ENCODE data around the gene LTC4S. TPM values are rescaled to one million over a fixed set of nuclear protein-coding genes. Genes with fewer than 3 reads are reported as not detected.

Gene LTC4S
- total RNA-seq, 1 donor from 2014 or later: 5.5 TPM

DNA sequence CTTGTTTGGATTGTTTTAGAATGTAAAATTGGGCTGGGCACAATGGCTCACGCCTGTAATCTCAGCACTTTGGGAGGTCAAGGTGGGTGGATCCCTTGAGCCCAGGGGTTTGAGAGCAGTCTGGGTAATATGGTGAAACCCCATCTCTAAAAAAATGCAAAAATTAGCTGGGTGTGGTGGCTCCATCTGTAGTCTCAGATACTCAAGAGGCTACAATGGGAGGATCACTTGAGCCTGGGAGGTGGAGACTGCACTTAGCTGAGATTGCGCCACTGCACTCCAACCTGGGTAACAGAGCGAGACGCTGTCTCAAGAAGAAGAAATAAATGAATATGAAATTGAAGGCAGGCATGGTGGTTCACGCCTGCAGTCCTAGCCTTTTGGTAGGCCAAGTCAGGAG is 39.8 kb upstream of the LTC4S start:
- Mint-ChIP-seq H3K36me3 (ENCODE audit: insufficient read depth) (peaks cover 5% of the 10 kb centered on the region), H3K4me1 (ENCODE audit: low read depth) (peaks cover 26% of the 10 kb centered on the region), H3K27me3 (no peaks in the 10 kb centered on the region), H3K4me3 (ENCODE audit: low read depth) (no peak overlapping the region), H3K9me3 (ENCODE audit: low read depth) (no peaks in the 10 kb centered on the region), H3K27ac (peak overlapping the region; percentile 88)
- TF ChIP-seq, protein P1, sequence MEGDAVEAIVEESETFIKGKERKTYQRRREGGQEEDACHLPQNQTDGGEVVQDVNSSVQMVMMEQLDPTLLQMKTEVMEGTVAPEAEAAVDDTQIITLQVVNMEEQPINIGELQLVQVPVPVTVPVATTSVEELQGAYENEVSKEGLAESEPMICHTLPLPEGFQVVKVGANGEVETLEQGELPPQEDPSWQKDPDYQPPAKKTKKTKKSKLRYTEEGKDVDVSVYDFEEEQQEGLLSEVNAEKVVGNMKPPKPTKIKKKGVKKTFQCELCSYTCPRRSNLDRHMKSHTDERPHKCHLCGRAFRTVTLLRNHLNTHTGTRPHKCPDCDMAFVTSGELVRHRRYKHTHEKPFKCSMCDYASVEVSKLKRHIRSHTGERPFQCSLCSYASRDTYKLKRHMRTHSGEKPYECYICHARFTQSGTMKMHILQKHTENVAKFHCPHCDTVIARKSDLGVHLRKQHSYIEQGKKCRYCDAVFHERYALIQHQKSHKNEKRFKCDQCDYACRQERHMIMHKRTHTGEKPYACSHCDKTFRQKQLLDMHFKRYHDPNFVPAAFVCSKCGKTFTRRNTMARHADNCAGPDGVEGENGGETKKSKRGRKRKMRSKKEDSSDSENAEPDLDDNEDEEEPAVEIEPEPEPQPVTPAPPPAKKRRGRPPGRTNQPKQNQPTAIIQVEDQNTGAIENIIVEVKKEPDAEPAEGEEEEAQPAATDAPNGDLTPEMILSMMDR (IDR thresholded peaks at IDR 0.05; ENCODE audit: unreplicated experiment): no peak
- DNase-seq (ENCODE audit: low spot score, unreplicated experiment): no peak

DNA sequence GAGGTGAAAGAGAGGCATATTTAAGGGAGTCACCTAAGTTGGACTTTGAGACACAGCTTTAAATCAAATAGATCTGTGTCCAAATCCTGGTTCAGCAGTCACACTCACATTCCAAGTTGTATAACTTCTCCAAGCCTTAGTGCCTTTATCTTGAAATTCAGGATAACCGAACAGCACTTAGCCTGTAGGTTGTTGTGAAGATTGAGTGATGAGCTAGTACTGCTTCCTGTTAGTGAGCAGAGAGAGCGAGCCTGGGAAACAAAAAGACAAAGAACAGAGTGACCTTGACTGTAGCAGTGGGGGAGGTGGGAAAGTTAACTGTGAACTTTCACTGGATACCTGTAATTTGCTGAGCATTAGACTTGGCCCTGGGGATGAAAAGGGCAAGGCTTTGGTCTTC is 38.8 kb upstream of the LTC4S start:
- H3K4me1 Mint-ChIP-seq (ENCODE audit: low read depth): peaks cover 35% of the 10 kb centered on the region
- H3K9me3 Mint-ChIP-seq (ENCODE audit: low read depth): no peaks in the 10 kb centered on the region
- DNase-seq (ENCODE audit: low spot score, unreplicated experiment): no peak
- TF ChIP-seq, protein P1 (IDR thresholded peaks at IDR 0.05; ENCODE audit: unreplicated experiment): no peak
- H3K4me3 Mint-ChIP-seq (ENCODE audit: low read depth): peak overlapping the region; percentile 35
- no peaks in the 10 kb centered on the region for H3K27me3 Mint-ChIP-seq
- H3K36me3 Mint-ChIP-seq (ENCODE audit: insufficient read depth): peaks cover 6% of the 10 kb centered on the region
- H3K27ac Mint-ChIP-seq: peak overlapping the region; percentile 88

DNA sequence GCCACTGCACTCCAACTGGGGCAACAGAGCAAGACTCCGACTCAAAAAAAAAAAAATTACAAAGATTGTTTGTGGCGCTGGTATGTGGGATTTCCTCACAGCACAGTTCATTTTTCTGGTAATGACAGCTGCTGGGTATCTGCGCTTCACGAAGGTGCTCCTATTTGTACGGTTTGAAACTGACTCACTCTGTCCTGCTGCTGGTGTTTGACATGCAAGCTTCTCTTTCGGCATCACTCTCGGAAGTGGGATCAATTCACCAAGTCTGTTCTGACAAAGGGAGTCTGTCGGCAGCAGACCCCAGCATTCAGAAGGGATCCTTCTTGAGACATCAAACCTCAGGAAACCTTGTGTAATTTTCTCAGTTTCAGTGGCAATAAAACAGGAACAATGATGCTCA is 34.8 kb upstream of the LTC4S start:
- peak overlapping the region; percentile 67 for H3K27ac Mint-ChIP-seq
- no peak for DNase-seq (ENCODE audit: low spot score, unreplicated experiment)
- TF ChIP-seq, protein P1 (IDR thresholded peaks at IDR 0.05; ENCODE audit: unreplicated experiment): no peak
- no peak overlapping the region for H3K4me3 Mint-ChIP-seq (ENCODE audit: low read depth)
- peaks cover 4% of the 10 kb centered on the region for H3K36me3 Mint-ChIP-seq (ENCODE audit: insufficient read depth)
- H3K27me3 Mint-ChIP-seq: no peaks in the 10 kb centered on the region
- peaks cover 58% of the 10 kb centered on the region for H3K4me1 Mint-ChIP-seq (ENCODE audit: low read depth)
- H3K9me3 Mint-ChIP-seq (ENCODE audit: low read depth): no peaks in the 10 kb centered on the region

DNA sequence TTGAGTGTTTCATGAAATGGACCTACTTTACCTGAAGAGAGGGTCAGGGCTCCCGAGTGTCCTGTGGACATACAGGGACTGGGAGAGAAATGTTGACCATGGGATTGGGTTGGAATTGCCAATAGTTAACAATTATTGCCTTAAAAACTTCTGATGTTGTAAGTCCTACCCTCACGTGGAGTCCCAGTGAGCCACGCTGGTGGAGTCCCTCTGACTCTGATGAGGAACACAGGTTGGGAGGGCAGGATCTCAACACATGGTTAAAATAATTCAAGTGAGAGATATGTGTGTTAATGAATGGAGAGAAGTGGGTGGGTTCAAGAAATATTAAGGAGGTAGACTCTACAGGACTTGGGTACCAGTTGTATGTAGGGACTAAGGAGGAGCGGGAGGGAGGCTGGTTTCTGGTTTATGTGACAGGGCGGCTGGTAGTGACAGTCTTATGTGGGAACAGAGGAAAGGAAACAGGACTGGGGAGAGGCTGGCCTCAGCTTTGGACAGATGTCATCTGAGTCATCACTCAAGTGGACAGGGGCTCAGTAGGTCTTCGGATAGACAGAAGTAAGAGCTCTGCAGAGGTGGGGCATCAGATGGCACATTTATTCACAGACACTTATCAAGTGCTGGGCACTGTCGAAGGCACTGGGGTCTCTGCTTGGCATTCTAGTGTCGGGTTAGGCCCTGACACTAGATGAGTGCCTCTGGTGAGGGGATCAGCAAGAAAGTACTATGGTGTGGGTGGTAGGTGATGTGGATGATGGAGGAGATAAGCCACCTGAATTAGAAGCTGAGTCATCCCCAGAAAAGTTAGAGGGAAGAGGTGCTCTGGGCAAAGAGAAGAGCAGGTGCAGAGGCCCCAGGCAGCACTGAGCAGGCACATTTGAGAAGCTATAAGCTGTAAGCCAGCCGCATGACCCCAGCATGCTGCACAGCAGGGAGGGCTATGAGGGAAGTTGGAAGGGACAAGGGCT is 33.9 kb upstream of the LTC4S start:
- no peaks in the 10 kb centered on the region for H3K27me3 Mint-ChIP-seq
- H3K9me3 Mint-ChIP-seq (ENCODE audit: low read depth): no peaks in the 10 kb centered on the region
- H3K27ac Mint-ChIP-seq: peak overlapping the region; percentile 89
- TF ChIP-seq, protein P1 (IDR thresholded peaks at IDR 0.05; ENCODE audit: unreplicated experiment): no peak
- H3K36me3 Mint-ChIP-seq (ENCODE audit: insufficient read depth): peaks cover 4% of the 10 kb centered on the region
- no peak overlapping the region for H3K4me3 Mint-ChIP-seq (ENCODE audit: low read depth)
- H3K4me1 Mint-ChIP-seq (ENCODE audit: low read depth): peaks cover 52% of the 10 kb centered on the region
- DNase-seq (ENCODE audit: low spot score, unreplicated experiment): no peak

- no peaks in the 10 kb centered on the region for H3K27me3 Mint-ChIP-seq
- no peak for DNase-seq (ENCODE audit: low spot score, unreplicated experiment)
- TF ChIP-seq, protein P1 (IDR thresholded peaks at IDR 0.05; ENCODE audit: unreplicated experiment): no peak
- H3K4me1 Mint-ChIP-seq (ENCODE audit: low read depth): peaks cover 41% of the 10 kb centered on the region
- peaks cover 5% of the 10 kb centered on the region for H3K36me3 Mint-ChIP-seq (ENCODE audit: insufficient read depth)
- H3K4me3 Mint-ChIP-seq (ENCODE audit: low read depth): no peak overlapping the region
- H3K27ac Mint-ChIP-seq: peak overlapping the region; percentile 83
- no peaks in the 10 kb centered on the region for H3K9me3 Mint-ChIP-seq (ENCODE audit: low read depth)
Observed at GRCh38 chr5:179762079-179762780, 31.6 kb upstream of the LTC4S start.

All from progenitor cell of endocrine pancreas (in vitro differentiated cells).